ENCODE measurements around the gene RIMS3.

Gene RIMS3

GRCh38 chr1:40646315-40646714, 19.2 kb downstream of the RIMS3 start:
- no peak for TF ChIP-seq CTCF (IDR thresholded peaks at IDR 0.05; ENCODE audit: borderline replicate concordance, insufficient read depth, low read depth, low read length)

GRCh38 chr1:40645118-40645680, 20.3 kb downstream of the RIMS3 start:
- no peak overlapping the region for H3K4me3 ChIP-seq (ENCODE audit: low read depth, low read length)
- TF ChIP-seq CTCF (IDR thresholded peaks at IDR 0.05; ENCODE audit: borderline replicate concordance, insufficient read depth, low read depth, low read length) = no peak

More at GRCh38 chr1:40646315-40646714, 19.2 kb downstream of the RIMS3 start:
- H3K4me3 ChIP-seq (ENCODE audit: low read depth, low read length) = no peak overlapping the region

GRCh38 chr1:40641601-40642242, 23.8 kb downstream of the RIMS3 start:
- TF ChIP-seq CTCF (IDR thresholded peaks at IDR 0.05; ENCODE audit: borderline replicate concordance, insufficient read depth, low read depth, low read length) = no peak
- H3K4me3 ChIP-seq (ENCODE audit: low read depth, low read length) = no peak overlapping the region

- TF ChIP-seq CTCF (IDR thresholded peaks at IDR 0.05; ENCODE audit: borderline replicate concordance, insufficient read depth, low read depth, low read length) = no peak
- H3K4me3 ChIP-seq (ENCODE audit: low read depth, low read length) = no peak overlapping the region
Measured at GRCh38 chr1:40640314-40641076, 25.0 kb downstream of the RIMS3 start.

GRCh38 chr1:40638097-40639036, 27.1 kb downstream of the RIMS3 start:
- no peak overlapping the region for H3K4me3 ChIP-seq (ENCODE audit: low read depth, low read length)
- no peak for TF ChIP-seq CTCF (IDR thresholded peaks at IDR 0.05; ENCODE audit: borderline replicate concordance, insufficient read depth, low read depth, low read length)

GRCh38 chr1:40637470-40638007, 27.9 kb downstream of the RIMS3 start:
- no peak for TF ChIP-seq CTCF (IDR thresholded peaks at IDR 0.05; ENCODE audit: borderline replicate concordance, insufficient read depth, low read depth, low read length)
- no peak overlapping the region for H3K4me3 ChIP-seq (ENCODE audit: low read depth, low read length)

All from GM12875 (cell line).